AG04450 (cell line): ENCODE measurements around the gene SPATA31D4. TPM values are rescaled to one million over a fixed set of nuclear protein-coding genes. Genes with fewer than 3 reads are reported as not detected.

ENCODE experiments used
- CTCF ChIA-PET: fragments of 300-600, 350-600 bp; formaldehyde crosslinking; extraction: SDS; loops from one replicate; lab custom pipeline; 2022; ENCODE audit warnings: antibody characterized with exemption, inconsistent platforms; lab: Charles Lee
- POLR2A ChIA-PET: fragments of 350-600 bp; formaldehyde crosslinking; extraction: SDS; loops from one replicate; lab custom pipeline; 2021; ENCODE audit warnings: antibody characterized with exemption, inconsistent platforms; lab: Yijun Ruan, JAX
- DNase-seq: peaks from one replicate; pipeline ENCODE4 v3.0.0-alpha.2; 2011; ENCODE audit warnings: low read depth, low spot score
- H3K27ac ChIP-seq: one replicate; pipeline ENCODE4 v1.5.1; 2012; ENCODE audit warnings: low read depth, low read length, control low read depth
- H3K27me3 ChIP-seq: one replicate; pipeline ENCODE4 v1.6.0; 2012; ENCODE audit warnings: low read length; ENCODE audit not compliant: control insufficient read depth, insufficient read depth
- H3K4me3 ChIP-seq: 2 replicates; pipeline ENCODE4 v1.5.1; 2011; ENCODE audit warnings: mild to moderate bottlenecking, low read depth, low read length, control low read depth
- H3K9me3 ChIP-seq: 2 replicates; pipeline ENCODE4 v1.5.1; 2012; ENCODE audit warnings: low read length; ENCODE audit not compliant: control insufficient read depth, insufficient read depth
- polyA plus RNA-seq: library from polyadenylated mRNA; depleted of rRNA; stranded (reverse); fragments of >200 nt; gene quantifications from 2 replicates; pipeline ENCODE4 v1.2.3, GENCODE V29; 2011; rRNA removed
- small RNA-seq: library from RNA; depleted of rRNA; stranded (forward); fragments of <200 nt; gene quantifications from one replicate; pipeline ENCODE3, GENCODE V24; 2012; ENCODE audit warnings: low read depth; ENCODE audit not compliant: insufficient read length
- TF ChIP-seq, protein P1 (sequence below): IDR thresholded peaks from 2 replicates; pipeline ENCODE4 v1.5.1; 2011; ENCODE audit warnings: low read depth, low read length, control low read depth, inconsistent platforms

Gene SPATA31D4
- polyA plus RNA-seq, 1 experiment, result not detected

DNA sequence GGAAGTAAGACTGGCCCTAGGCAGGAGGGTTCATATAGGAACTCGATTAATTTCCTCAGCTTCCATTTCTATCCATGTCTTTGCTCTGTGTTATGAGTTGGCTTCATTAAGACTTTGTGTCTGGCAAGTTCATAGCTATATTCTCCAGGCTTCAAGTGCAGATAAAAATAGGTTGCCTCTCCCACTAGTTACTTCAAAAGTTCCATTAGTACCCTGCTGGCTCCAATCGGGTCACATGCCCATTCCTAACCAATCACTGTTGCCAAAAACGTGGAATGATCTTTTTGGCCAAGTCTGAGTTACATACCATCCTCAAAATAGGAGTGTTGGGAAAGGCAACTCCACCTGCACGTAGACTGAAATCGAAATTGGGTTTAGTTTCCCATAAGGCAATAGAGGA is 46.5 kb downstream of the SPATA31D4 start:
- ChIA-PET POLR2A (no interaction called here), CTCF (no interaction called here)
- Histone ChIP-seq H3K27ac (no peak overlapping the region), H3K27me3 (peaks cover 2% of the 10 kb centered on the region), H3K9me3 (peaks cover 5% of the 10 kb centered on the region), H3K4me3 (no peak overlapping the region)
- DNase-seq, result no peak
- TF ChIP-seq, protein P1, sequence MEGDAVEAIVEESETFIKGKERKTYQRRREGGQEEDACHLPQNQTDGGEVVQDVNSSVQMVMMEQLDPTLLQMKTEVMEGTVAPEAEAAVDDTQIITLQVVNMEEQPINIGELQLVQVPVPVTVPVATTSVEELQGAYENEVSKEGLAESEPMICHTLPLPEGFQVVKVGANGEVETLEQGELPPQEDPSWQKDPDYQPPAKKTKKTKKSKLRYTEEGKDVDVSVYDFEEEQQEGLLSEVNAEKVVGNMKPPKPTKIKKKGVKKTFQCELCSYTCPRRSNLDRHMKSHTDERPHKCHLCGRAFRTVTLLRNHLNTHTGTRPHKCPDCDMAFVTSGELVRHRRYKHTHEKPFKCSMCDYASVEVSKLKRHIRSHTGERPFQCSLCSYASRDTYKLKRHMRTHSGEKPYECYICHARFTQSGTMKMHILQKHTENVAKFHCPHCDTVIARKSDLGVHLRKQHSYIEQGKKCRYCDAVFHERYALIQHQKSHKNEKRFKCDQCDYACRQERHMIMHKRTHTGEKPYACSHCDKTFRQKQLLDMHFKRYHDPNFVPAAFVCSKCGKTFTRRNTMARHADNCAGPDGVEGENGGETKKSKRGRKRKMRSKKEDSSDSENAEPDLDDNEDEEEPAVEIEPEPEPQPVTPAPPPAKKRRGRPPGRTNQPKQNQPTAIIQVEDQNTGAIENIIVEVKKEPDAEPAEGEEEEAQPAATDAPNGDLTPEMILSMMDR, result no peak

DNA sequence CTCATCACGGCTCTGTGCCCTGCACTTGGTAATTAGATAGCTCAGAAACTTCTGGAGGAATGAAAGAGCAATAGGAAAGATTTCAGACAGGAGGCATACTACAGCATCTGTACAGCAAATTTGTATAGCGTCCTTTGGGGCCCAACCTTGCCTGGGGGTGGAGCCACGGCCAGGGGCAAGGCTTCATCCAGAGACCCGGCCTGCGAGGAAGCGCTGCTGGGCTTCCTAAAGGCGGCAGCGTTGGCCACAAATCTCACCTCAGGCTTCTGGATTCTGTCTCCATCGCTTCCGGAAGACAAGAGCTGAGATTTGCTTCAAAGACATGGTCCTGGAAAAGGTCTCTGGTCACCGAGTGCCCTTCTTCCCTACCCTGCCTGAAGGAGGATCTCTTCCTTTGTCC is 48.1 kb downstream of the SPATA31D4 start:
- H3K9me3 ChIP-seq, result peaks cover 5% of the 10 kb centered on the region
- ChIA-PET CTCF (no interaction called here), POLR2A (no interaction called here)
- TF ChIP-seq, protein P1, result no peak
- H3K4me3 ChIP-seq, result no peak overlapping the region
- H3K27ac ChIP-seq, result no peak overlapping the region
- no peaks in the 10 kb centered on the region for H3K27me3 ChIP-seq
- DNase-seq, result no peak

DNA sequence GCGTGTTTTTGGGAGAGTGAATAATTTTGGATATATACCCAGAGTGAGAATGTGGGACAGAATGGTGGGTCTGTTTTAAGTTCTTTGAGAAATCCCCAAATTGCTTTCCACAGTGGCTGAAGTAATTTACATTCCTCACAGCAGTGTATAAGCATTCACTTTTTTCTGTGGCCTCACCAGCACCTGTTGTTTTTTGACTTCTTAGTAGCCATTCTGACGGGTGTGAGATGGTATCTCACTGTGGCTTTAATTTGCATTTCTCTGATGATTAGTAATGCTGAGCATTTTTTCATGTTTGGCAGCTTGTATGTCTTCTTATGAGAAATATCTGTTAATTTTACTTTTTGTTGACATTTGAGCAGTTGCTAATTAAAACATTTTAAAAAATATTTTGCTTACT is 51.0 kb downstream of the SPATA31D4 start:
- TF ChIP-seq, protein P1, result no peak
- ChIA-PET POLR2A (no interaction called here), CTCF (no interaction called here)
- Histone ChIP-seq H3K4me3 (no peak overlapping the region), H3K27me3 (no peaks in the 10 kb centered on the region), H3K27ac (no peak overlapping the region), H3K9me3 (peaks cover 5% of the 10 kb centered on the region; the same call in 1 of the 2 replicates)
- DNase-seq, result no peak

DNA sequence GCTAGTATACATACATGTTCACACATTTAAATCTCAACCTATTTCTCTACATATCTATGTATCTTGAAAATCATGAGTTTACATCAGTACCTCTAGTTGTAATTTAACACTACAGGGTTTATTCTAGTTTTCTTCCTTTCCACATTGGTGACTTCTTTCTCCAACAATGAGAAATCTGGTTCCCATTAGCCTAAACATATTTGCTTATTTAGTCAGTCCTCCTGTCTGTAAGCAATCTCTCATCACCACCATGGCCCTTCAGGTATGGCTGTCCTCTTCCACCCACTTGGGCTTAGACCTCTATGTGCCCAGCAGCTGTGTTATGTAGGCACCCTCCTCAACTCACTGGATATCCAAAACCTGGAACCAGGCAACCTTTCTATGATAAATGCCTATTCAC is 52.3 kb downstream of the SPATA31D4 start:
- no peak for DNase-seq
- Histone ChIP-seq H3K27me3 (no peaks in the 10 kb centered on the region), H3K4me3 (no peak overlapping the region), H3K9me3 (peaks cover 5% of the 10 kb centered on the region; the same call in 1 of the 2 replicates), H3K27ac (no peak overlapping the region)
- CTCF ChIA-PET, result no interaction called here
- POLR2A ChIA-PET, result no interaction called here
- TF ChIP-seq, protein P1, result no peak

DNA sequence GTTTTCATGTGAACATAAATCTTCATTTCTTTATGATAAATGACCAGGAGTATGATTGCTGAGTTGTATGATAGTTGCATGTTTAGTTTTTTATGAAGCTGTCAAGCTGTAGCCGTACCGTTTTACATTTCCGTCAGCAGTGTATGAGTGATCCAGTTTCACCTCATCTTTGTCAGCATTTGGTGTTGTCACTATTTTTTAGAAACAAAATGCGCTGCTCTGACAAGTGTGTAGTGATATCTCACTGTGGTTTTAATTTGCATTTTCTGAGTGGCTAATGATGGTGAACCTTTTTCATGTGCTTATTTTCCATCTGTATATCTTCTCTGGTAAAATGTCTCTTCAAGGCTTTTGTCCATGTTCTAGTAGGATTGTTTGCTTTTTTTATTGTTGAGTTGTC is 53.7 kb downstream of the SPATA31D4 start:
- Histone ChIP-seq H3K9me3 (peaks cover 2% of the 10 kb centered on the region; the same call in 1 of the 2 replicates), H3K27ac (no peak overlapping the region), H3K27me3 (no peaks in the 10 kb centered on the region), H3K4me3 (no peak overlapping the region)
- CTCF ChIA-PET, result no interaction called here
- DNase-seq, result no peak
- POLR2A ChIA-PET, result interaction anchor here (0.6 kb wide), 1 partner anchor 847 kb away, joined by 6 read pairs; no protein-coding TSS in a partner anchor
- TF ChIP-seq, protein P1, result no peak

Small RNA genes within 50 kb of the gene (small RNA-seq; reads per million reads assigned to genes)
- gene RF00189 (not detected), gene RNA5SP287 (not detected)

Other genes starting within 250 kb of the SPATA31D4 start
- 42.8 and 44.0 TPM in 2 replicates for gene TLE1, start 238.9 kb upstream of the SPATA31D4 start, polyA plus RNA-seq
- not detected in 2 replicates for gene SPATA31D3, start 15.1 kb downstream of the SPATA31D4 start, polyA plus RNA-seq
- gene SPATA31D1, start 60.3 kb downstream of the SPATA31D4 start, polyA plus RNA-seq, result not detected in 2 replicates